GM12875 (cell line): ENCODE data around the gene HRH3.

Experiments used
- H3K4me3 ChIP-seq: one replicate; pipeline ENCODE4 v1.5.1; 2011; ENCODE audit warnings: low read depth, low read length, control low read depth
- CTCF ChIP-seq: IDR thresholded peaks from 2 replicates; pipeline ENCODE4 v1.5.1; 2011; ENCODE audit warnings: low read depth, mild to moderate bottlenecking, control low read depth, inconsistent platforms, low read length, moderate library complexity, borderline replicate concordance; ENCODE audit not compliant: insufficient read depth

HRH3 gene

GRCh38 chr20:62214067-62214466, 6.0 kb downstream of the HRH3 start:
- TF ChIP-seq CTCF: no peak
- no peak overlapping the region for H3K4me3 ChIP-seq

- H3K4me3 ChIP-seq: no peak overlapping the region
- TF ChIP-seq CTCF: no peak
Measured at GRCh38 chr20:62212299-62212698, 7.8 kb downstream of the HRH3 start.

GRCh38 chr20:62211769-62212288, 8.2 kb downstream of the HRH3 start:
- H3K4me3 ChIP-seq: no peak overlapping the region

GRCh38 chr20:62211216-62211615, 8.9 kb downstream of the HRH3 start:
- no peak for TF ChIP-seq CTCF
- H3K4me3 ChIP-seq: no peak overlapping the region

More at GRCh38 chr20:62211769-62212288, 8.2 kb downstream of the HRH3 start:
- no peak for TF ChIP-seq CTCF

- H3K4me3 ChIP-seq: no peak overlapping the region
- TF ChIP-seq CTCF: no peak
Measured at GRCh38 chr20:62210496-62210855, 9.6 kb downstream of the HRH3 start.

- no peak for TF ChIP-seq CTCF
- no peak overlapping the region for H3K4me3 ChIP-seq
Measured at GRCh38 chr20:62209850-62210495, 10.1 kb downstream of the HRH3 start.
